K562 (cell line): ENCODE data around the gene GAPDH. TPM values are rescaled to one million over a fixed set of nuclear protein-coding genes. Genes with fewer than 3 reads are reported as not detected.

Experiments
- ATAC-seq: fragments of 200-7000 bp; cut with Tn5 transposase; 3 replicates; pipeline ENCODE4 v1.9.1; 2020; ENCODE audit warnings: moderate library complexity
- BruUV-seq: library from RNA; stranded (reverse); fragments of 400-500 nt; replicated peaks from 2 replicates; lab custom pipeline; 2021; lab: Mats Ljungman, UMichigan
- CTCF ChIA-PET: fragments of 300-600 bp; formaldehyde crosslinking; extraction: SDS; loops from one replicate; lab custom pipeline; 2021; ENCODE audit warnings: low intra/inter-chr PET ratio; lab: Yijun Ruan, JAX
- POLR2A ChIA-PET: fragments of 300-600, 350-650 bp; sonication (Branson Sonifier 250); formaldehyde crosslinking; extraction: SDS; loops from one replicate; lab custom pipeline; 2021; ENCODE audit warnings: antibody characterized with exemption, inconsistent platforms; lab: Yijun Ruan, JAX
- DNase-seq, 4 experiments: peaks; one replicate each; pipeline versions ENCODE4 v3.0.0 to v3.0.0-alpha.2; 2011 to 2018; ENCODE audit warnings: low spot score in 3 of 4, mixed read lengths in 3 of 4; ENCODE audit errors: extremely low read depth in 1 of 4
- FAIRE-seq: peaks from 2 replicates; lab custom pipeline; 2011; peaks lifted over from hg19 to GRCh38; lab: Jason Lieb, UNC
- H2AFZ ChIP-seq: 2 replicates; pipeline ENCODE4 v1.6.0; 2011; ENCODE audit warnings: low read depth, low read length, control low read depth, inconsistent platforms
- H3K27ac ChIP-seq: fragments of 200-600 bp; 3 replicates; pipeline ENCODE4 v1.8.0; 2011; ENCODE audit warnings: low read depth, mild to moderate bottlenecking, control low read depth, inconsistent platforms, low read length, moderate library complexity, mixed read lengths; ENCODE audit errors: extremely low read depth
- H3K27me3 ChIP-seq, 2 experiments: fragments of 300-600 bp in 1 of 2; 2 replicates in 1 of 2; 3 replicates in 1 of 2; pipeline versions ENCODE4 v1.6.0 to v1.8.0; 2011; ENCODE audit warnings: inconsistent platforms in 2 of 2, low read length in 2 of 2, mild to moderate bottlenecking in 1 of 2, mixed read lengths in 1 of 2, moderate library complexity in 1 of 2; ENCODE audit not compliant: control insufficient read depth in 2 of 2, insufficient read depth in 2 of 2
- H3K36me3 ChIP-seq: fragments of 300-600 bp; 3 replicates; pipeline ENCODE4 v1.8.0; 2011; ENCODE audit warnings: mild to moderate bottlenecking, low read length, inconsistent platforms; ENCODE audit not compliant: control insufficient read depth, insufficient read depth
- H3K4me1 ChIP-seq, 2 experiments: fragments of 200-600 bp in 1 of 2; replicated peaks in 1 of 2; 2 replicates in 1 of 2; 3 replicates in 1 of 2; pipeline versions ENCODE4 v1.5.1 to v1.8.0; 2011; ENCODE audit warnings: inconsistent platforms in 2 of 2, low read length in 2 of 2, mild to moderate bottlenecking in 1 of 2, mixed read lengths in 1 of 2, moderate library complexity in 1 of 2; ENCODE audit not compliant: control insufficient read depth in 2 of 2, insufficient read depth in 2 of 2
- H3K4me2 ChIP-seq: 2 replicates; pipeline ENCODE4 v1.6.1; 2011; ENCODE audit warnings: low read length, control low read depth, inconsistent platforms, mixed read lengths; ENCODE audit not compliant: insufficient read depth
- H3K4me3 ChIP-seq: fragments of 200-600 bp; sonication (generic), shearing (Covaris generic); 2 replicates; pipeline ENCODE4 v1.5.1; 2016; ENCODE audit warnings: control low read depth, inconsistent platforms
- H3K79me2 ChIP-seq: fragments of 200-600 bp; 3 replicates; pipeline ENCODE4 v1.8.0; 2011; ENCODE audit warnings: low read length, inconsistent platforms; ENCODE audit not compliant: control insufficient read depth, insufficient read depth
- H3K9ac ChIP-seq, 2 experiments: 2 replicates each; pipeline versions ENCODE4 v1.6.0 to v1.6.1; 2011; ENCODE audit warnings: low read depth in 2 of 2, low read length in 2 of 2, control low read depth in 1 of 2, inconsistent platforms in 1 of 2, mild to moderate bottlenecking in 1 of 2, mixed read lengths in 1 of 2; ENCODE audit not compliant: insufficient read depth in 1 of 2
- H3K9me1 ChIP-seq: one replicate; pipeline ENCODE4 v1.6.0; 2011; ENCODE audit warnings: inconsistent platforms, mild to moderate bottlenecking, low read length, moderate library complexity; ENCODE audit not compliant: control insufficient read depth, insufficient read depth
- H3K9me3 ChIP-seq: replicated peaks from 2 replicates; pipeline ENCODE4 v1.5.1; 2011; ENCODE audit warnings: low read depth, low read length, inconsistent platforms; ENCODE audit not compliant: control insufficient read depth, insufficient read depth
- H4K20me1 ChIP-seq: replicated peaks from 2 replicates; pipeline ENCODE4 v1.6.1; 2011; ENCODE audit warnings: low read length, inconsistent platforms, mixed read lengths; ENCODE audit not compliant: control insufficient read depth, insufficient read depth
- GTF2E2 ChIP-seq: fragments of 200-800 bp; sonication (Bioruptor generic); IDR thresholded peaks from 2 replicates; pipeline ENCODE4 v1.6.1; 2016; ENCODE audit warnings: missing genetic modification characterization, missing compliant biosample characterization
- MCM2 ChIP-seq: fragments of 450-650 bp; IDR thresholded peaks from 2 replicates; pipeline ENCODE4 v1.6.1; 2017; ENCODE audit warnings: low read depth, mild to moderate bottlenecking
- NRF1 ChIP-seq, 2 experiments: fragments of 450-650 bp; IDR thresholded peaks in 1 of 2; conservative IDR thresholded peaks in 1 of 2; 2 replicates each; pipeline ENCODE4 v1.6.1; 2014; ENCODE audit warnings: mild to moderate bottlenecking in 2 of 2
- PRPF4 ChIP-seq: fragments of 200-400 bp; formaldehyde crosslinking; IDR thresholded peaks from one replicate; pipeline ENCODE4 v1.6.1; 2017; ENCODE audit warnings: low read length, low read depth, mild to moderate bottlenecking; ENCODE audit not compliant: insufficient read depth, poor library complexity, severe bottlenecking
- PTRF ChIP-seq: fragments of 450-650 bp; IDR thresholded peaks from 2 replicates; pipeline ENCODE4 v1.6.1; 2016; ENCODE audit warnings: mild to moderate bottlenecking, missing genetic modification characterization, missing compliant biosample characterization
- SIN3A ChIP-seq, 2 experiments: fragments of 150-350 bp in 1 of 2; IDR thresholded peaks; 2 replicates each; pipeline ENCODE4 v1.6.1; 2011 to 2016; ENCODE audit warnings: borderline replicate concordance in 2 of 2, low read depth in 2 of 2, low read length in 2 of 2, mild to moderate bottlenecking in 2 of 2, moderate library complexity in 2 of 2; ENCODE audit not compliant: control insufficient read depth in 1 of 2
- WHSC1 ChIP-seq: IDR thresholded peaks from one replicate; pipeline ENCODE4 v1.6.1; 2012; ENCODE audit warnings: low read length, control low read depth, inconsistent platforms
- ZFPM2 ChIP-seq: fragments of 250-450 bp; sonication (Bioruptor Pico); IDR thresholded peaks from 2 replicates; pipeline ENCODE4 v1.5.1; 2022; ENCODE audit warnings: mild to moderate bottlenecking
- ZNF184 ChIP-seq: sonication (generic); formaldehyde crosslinking; IDR thresholded peaks from 2 replicates; pipeline ENCODE4 v1.5.0; 2020; ENCODE audit warnings: missing genetic modification reagents
- ZNF274 ChIP-seq: IDR thresholded peaks from 2 replicates; pipeline ENCODE4 v1.6.1; 2011; ENCODE audit warnings: low read depth, mild to moderate bottlenecking, low read length, moderate library complexity, borderline replicate concordance
- WGBS: fragments of 100-300 bp; shearing (Covaris generic); methylation state at CpG from one replicate; pipeline ENCODE4 v1.1.6; 2016; ENCODE audit warnings: low coverage, mixed read lengths; ENCODE audit not compliant: insufficient coverage; ENCODE audit errors: missing lambda C conversion rate; 5-methylcytosine and 5-hydroxymethylcytosine counted together
- in situ Hi-C: fragments of 300-500 bp; cut with MboI; formaldehyde crosslinking; loops from 4 replicates; pipeline ENCODE4 v1.15.0; 2018; ENCODE audit warnings: inconsistent platforms, mixed read lengths
- intact Hi-C: fragments of 100-400 bp; cut with micrococcal nuclease; formaldehyde crosslinking; loops from 2 replicates; pipeline ENCODE4 v1.14.2; 2022
- polyA plus RNA-seq, 8 experiments: library from polyadenylated mRNA; depleted of rRNA in 4 of 8; stranded (reverse) in 5 of 8; unstranded in 3 of 8; fragments of >200 nt; fragmentation: Nextera tagmentation in 2 of 8; fragmentation: Illumina TruSeq in 1 of 8; extraction: Ambion mirVana in 2 of 8; extraction: Trizol in 1 of 8; gene quantifications; 2 replicates each; pipeline versions ENCODE4 v1.2.1 to v1.2.3, GENCODE V29; 2011 to 2014; ENCODE audit warnings: inconsistent platforms in 1 of 8, missing spikeins in 1 of 8
- total RNA-seq, 7 experiments: library from RNA; depleted of rRNA in 6 of 7; stranded (reverse); fragments of >200 nt in 6 of 7; fragmentation: Illumina TruSeq in 2 of 7; extraction: Trizol in 2 of 7; gene quantifications; 2 replicates each; pipeline versions ENCODE4 v1.2.1 to v1.2.3, GENCODE V29; 2011 to 2021; ENCODE audit warnings: low replicate concordance in 1 of 7
- TF ChIP-seq, protein P1 (sequence below): fragments of 250-450 bp; sonication (Bioruptor Pico); IDR thresholded peaks from 2 replicates; pipeline ENCODE4 v1.8.0; 2021; ENCODE audit warnings: mild to moderate bottlenecking, moderate library complexity
- TF ChIP-seq, protein P2 (sequence below), 3 experiments: fragments of 200-800 bp in 1 of 3; fragments of 250-450 bp in 1 of 3; fragments of 450-650 bp in 1 of 3; sonication (Bioruptor Pico) in 1 of 3; sonication (Bioruptor generic) in 1 of 3; formaldehyde crosslinking in 1 of 3; IDR thresholded peaks; 2 replicates each; pipeline versions ENCODE4 v1.6.1 to v1.8.0; 2016 to 2022; ENCODE audit warnings: mild to moderate bottlenecking in 2 of 3, missing genetic modification characterization in 2 of 3, missing compliant biosample characterization in 1 of 3, moderate library complexity in 1 of 3
- TF ChIP-seq, protein P3 (sequence below): sonication (generic); formaldehyde crosslinking; IDR thresholded peaks from 2 replicates; pipeline ENCODE4 v1.8.1; 2022; ENCODE audit warnings: missing genetic modification reagents

The GAPDH gene
- total and polyA plus RNA-seq, 9 of the 15 experiments (the other 6 are each of a cell fraction or from before 2014, with no cell fraction given) = 2,206 to 6,793 (median 4,217) TPM

DNA sequence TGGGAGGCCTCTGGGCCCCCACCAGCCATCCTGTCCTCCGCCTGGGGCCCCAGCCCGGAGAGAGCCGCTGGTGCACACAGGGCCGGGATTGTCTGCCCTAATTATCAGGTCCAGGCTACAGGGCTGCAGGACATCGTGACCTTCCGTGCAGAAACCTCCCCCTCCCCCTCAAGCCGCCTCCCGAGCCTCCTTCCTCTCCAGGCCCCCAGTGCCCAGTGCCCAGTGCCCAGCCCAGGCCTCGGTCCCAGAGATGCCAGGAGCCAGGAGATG is 729 bp upstream of the GAPDH start (continued):
- TF ChIP-seq PRPF4 (no peak), MCM2 (no peak), ZFPM2 (CRISPR knock-in tag) (no peak)

DNA sequence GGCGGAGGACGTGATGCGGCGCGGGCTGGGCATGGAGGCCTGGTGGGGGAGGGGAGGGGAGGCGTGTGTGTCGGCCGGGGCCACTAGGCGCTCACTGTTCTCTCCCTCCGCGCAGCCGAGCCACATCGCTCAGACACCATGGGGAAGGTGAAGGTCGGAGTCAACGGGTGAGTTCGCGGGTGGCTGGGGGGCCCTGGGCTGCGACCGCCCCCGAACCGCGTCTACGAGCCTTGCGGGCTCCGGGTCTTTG is 303 bp downstream of the GAPDH start:
- H3K9me1 ChIP-seq = no peaks in the 10 kb centered on the region
- peak overlapping the region; percentile 87 for H3K27ac ChIP-seq
- ATAC-seq (no peak), DNase-seq (peak in 1 of 4 experiments; percentile 70), FAIRE-seq (no peak)
- peaks cover 68% of the 10 kb centered on the region for H3K36me3 ChIP-seq
- H3K79me2 ChIP-seq = peaks cover 63% of the 10 kb centered on the region
- peaks cover 38% of the 10 kb centered on the region for H4K20me1 ChIP-seq
- no TSS peak for BruUV-seq
- in situ Hi-C loops = no loop called here
- CTCF ChIA-PET = no interaction called here
- no peaks in the 10 kb centered on the region for H3K27me3 ChIP-seq
- intact Hi-C loops = loop anchor here (2.0 to 10.0 kb wide), 2 partner anchors 40 to 210 kb away; partner anchors contain the start of gene NCAPD2
- H3K9me3 ChIP-seq = no peaks in the 10 kb centered on the region
- H3K4me1 ChIP-seq = peaks cover 34 to 64% of the 10 kb centered on the region in 2 experiments; a peak in 4 of 5 replicates
- WGBS = 0% methylated on average over 2 of the region's 25 CpGs
- peak overlapping the region; percentile 84 for H3K4me3 ChIP-seq
- H3K4me2 ChIP-seq = peak overlapping the region; percentile 93
- POLR2A ChIA-PET = interaction anchor here (0.6 to 2.6 kb wide), 13 partner anchors 8 to 317 kb away, joined by 3 to 20 read pairs (median 4); partner anchors contain the start of genes CDCA3, MRPL51, USP5 and VAMP1
- peak overlapping the region; percentile 84 to 100 for H3K9ac ChIP-seq
- H2AFZ ChIP-seq = no peak overlapping the region
- TF ChIP-seq ZNF274 (peak; percentile 27; the same call in 1 of the 2 replicates), ZNF184 (CRISPR knock-in tag) (no peak), SIN3A (IDR thresholded peaks at IDR 0.05; ENCODE audit: borderline replicate concordance in 2 of 2, control insufficient read depth in 1 of 2, low read depth in 2 of 2, low read length in 2 of 2) (0 out of 4 replicates have a peak, but pooled peaks of 1 of the 2 experiments have one; percentile 3), NRF1 (conservative IDR thresholded peaks at IDR 0.05 in 1 of 2, IDR thresholded peaks at IDR 0.05 in 1 of 2) (no peak), GTF2E2 (tag) (no peak), WHSC1 (no peak), PTRF (no peak)
- TF ChIP-seq, protein P1, sequence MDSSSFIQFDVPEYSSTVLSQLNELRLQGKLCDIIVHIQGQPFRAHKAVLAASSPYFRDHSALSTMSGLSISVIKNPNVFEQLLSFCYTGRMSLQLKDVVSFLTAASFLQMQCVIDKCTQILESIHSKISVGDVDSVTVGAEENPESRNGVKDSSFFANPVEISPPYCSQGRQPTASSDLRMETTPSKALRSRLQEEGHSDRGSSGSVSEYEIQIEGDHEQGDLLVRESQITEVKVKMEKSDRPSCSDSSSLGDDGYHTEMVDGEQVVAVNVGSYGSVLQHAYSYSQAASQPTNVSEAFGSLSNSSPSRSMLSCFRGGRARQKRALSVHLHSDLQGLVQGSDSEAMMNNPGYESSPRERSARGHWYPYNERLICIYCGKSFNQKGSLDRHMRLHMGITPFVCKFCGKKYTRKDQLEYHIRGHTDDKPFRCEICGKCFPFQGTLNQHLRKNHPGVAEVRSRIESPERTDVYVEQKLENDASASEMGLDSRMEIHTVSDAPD = no peak
- TF ChIP-seq, protein P2, sequence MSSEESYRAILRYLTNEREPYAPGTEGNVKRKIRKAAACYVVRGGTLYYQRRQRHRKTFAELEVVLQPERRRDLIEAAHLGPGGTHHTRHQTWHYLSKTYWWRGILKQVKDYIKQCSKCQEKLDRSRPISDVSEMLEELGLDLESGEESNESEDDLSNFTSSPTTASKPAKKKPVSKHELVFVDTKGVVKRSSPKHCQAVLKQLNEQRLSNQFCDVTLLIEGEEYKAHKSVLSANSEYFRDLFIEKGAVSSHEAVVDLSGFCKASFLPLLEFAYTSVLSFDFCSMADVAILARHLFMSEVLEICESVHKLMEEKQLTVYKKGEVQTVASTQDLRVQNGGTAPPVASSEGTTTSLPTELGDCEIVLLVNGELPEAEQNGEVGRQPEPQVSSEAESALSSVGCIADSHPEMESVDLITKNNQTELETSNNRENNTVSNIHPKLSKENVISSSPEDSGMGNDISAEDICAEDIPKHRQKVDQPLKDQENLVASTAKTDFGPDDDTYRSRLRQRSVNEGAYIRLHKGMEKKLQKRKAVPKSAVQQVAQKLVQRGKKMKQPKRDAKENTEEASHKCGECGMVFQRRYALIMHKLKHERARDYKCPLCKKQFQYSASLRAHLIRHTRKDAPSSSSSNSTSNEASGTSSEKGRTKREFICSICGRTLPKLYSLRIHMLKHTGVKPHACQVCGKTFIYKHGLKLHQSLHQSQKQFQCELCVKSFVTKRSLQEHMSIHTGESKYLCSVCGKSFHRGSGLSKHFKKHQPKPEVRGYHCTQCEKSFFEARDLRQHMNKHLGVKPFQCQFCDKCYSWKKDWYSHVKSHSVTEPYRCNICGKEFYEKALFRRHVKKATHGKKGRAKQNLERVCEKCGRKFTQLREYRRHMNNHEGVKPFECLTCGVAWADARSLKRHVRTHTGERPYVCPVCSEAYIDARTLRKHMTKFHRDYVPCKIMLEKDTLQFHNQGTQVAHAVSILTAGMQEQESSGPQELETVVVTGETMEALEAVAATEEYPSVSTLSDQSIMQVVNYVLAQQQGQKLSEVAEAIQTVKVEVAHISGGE (CRISPR knock-in tag; IDR thresholded peaks at IDR 0.05) = no peak
- TF ChIP-seq, protein P3, sequence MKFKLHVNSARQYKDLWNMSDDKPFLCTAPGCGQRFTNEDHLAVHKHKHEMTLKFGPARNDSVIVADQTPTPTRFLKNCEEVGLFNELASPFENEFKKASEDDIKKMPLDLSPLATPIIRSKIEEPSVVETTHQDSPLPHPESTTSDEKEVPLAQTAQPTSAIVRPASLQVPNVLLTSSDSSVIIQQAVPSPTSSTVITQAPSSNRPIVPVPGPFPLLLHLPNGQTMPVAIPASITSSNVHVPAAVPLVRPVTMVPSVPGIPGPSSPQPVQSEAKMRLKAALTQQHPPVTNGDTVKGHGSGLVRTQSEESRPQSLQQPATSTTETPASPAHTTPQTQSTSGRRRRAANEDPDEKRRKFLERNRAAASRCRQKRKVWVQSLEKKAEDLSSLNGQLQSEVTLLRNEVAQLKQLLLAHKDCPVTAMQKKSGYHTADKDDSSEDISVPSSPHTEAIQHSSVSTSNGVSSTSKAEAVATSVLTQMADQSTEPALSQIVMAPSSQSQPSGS (CRISPR knock-in tag) = no peak
